Endothelial cell of umbilical vein (primary cell): ENCODE results near the gene NGEF.

ENCODE experiments used
- CTCF ChIP-seq, 2 donors: IDR thresholded peaks; 1 replicate in 1 of 2; 2 replicates in 1 of 2; pipeline ENCODE4 v1.5.1; 2011; ENCODE audit warnings: low read length in 2 of 2, mild to moderate bottlenecking in 2 of 2, moderate library complexity in 2 of 2, control low read depth in 1 of 2, inconsistent platforms in 1 of 2, low read depth in 1 of 2; ENCODE audit not compliant: insufficient read depth in 1 of 2; ENCODE audit errors: extremely low read depth in 1 of 2
- EZH2 ChIP-seq: IDR thresholded peaks from 2 replicates; pipeline ENCODE4 v1.6.1; 2012; ENCODE audit warnings: borderline replicate concordance, low read depth, mild to moderate bottlenecking, moderate library complexity, low read length, inconsistent platforms; ENCODE audit not compliant: severe bottlenecking
- FOS ChIP-seq: IDR thresholded peaks from 2 replicates; pipeline ENCODE4 v1.6.1; 2011; ENCODE audit warnings: mild to moderate bottlenecking, low read length, moderate library complexity, borderline replicate concordance; ENCODE audit not compliant: insufficient read depth
- MAX ChIP-seq: IDR thresholded peaks from 2 replicates; pipeline ENCODE4 v1.6.1; 2011; ENCODE audit not compliant: insufficient read depth, insufficient read length
- MYC ChIP-seq: IDR thresholded peaks from one replicate; pipeline ENCODE4 v1.6.1; 2011; ENCODE audit warnings: mild to moderate bottlenecking, low read depth, low read length
- POLR2A ChIP-seq: IDR thresholded peaks from 2 replicates; pipeline ENCODE4 v1.6.1; 2012; ENCODE audit warnings: low read depth, mild to moderate bottlenecking, control low read depth, low read length
- POLR2AphosphoS5 ChIP-seq: IDR thresholded peaks from 2 replicates; pipeline ENCODE4 v1.6.1; 2012; ENCODE audit warnings: low read depth, mild to moderate bottlenecking, control low read depth, low read length, moderate library complexity; ENCODE audit not compliant: insufficient read depth

- no peak for TF ChIP-seq POLR2A
- no peak for TF ChIP-seq CTCF (IDR thresholded peaks at IDR 0.05; ENCODE audit: extremely low read depth in 1 of 2, insufficient read depth in 1 of 2, low read depth in 1 of 2, low read length in 2 of 2)
- no peak for TF ChIP-seq EZH2
- TF ChIP-seq POLR2AphosphoS5, result no peak
- TF ChIP-seq MYC, result no peak
- no peak for TF ChIP-seq MAX
- no peak for TF ChIP-seq FOS
These were observed 132.2 kb downstream of the NGEF start for GRCh38 chr2:232880764-232881351.
